GM23248 (cell line): ENCODE results near the gene GPR39. TPM values are rescaled to one million over a fixed set of nuclear protein-coding genes. Genes with fewer than 3 reads are reported as not detected.

ENCODE experiments used
- DNase-seq: peaks from one replicate; pipeline ENCODE4 v3.0.0-alpha.2; 2015
- H2AFZ ChIP-seq: fragments of 200-600 bp; sonication (generic); 2 replicates; pipeline ENCODE4 v1.6.1; 2016; ENCODE audit warnings: antibody characterized with exemption
- H3F3A ChIP-seq: fragments of 200-600 bp; sonication (generic); 2 replicates; pipeline ENCODE4 v1.6.1; 2016; ENCODE audit warnings: mild to moderate bottlenecking, antibody characterized with exemption, mixed run types; ENCODE audit not compliant: insufficient read depth
- H3K27ac ChIP-seq: fragments of 200-600 bp; sonication (generic); 2 replicates; pipeline ENCODE4 v1.5.1; 2016; ENCODE audit warnings: mild to moderate bottlenecking
- H3K27me3 ChIP-seq: fragments of 200-600 bp; sonication (generic); replicated peaks from 2 replicates; pipeline ENCODE4 v1.6.1; 2016; ENCODE audit warnings: mild to moderate bottlenecking; ENCODE audit not compliant: insufficient read depth
- H3K36me3 ChIP-seq: fragments of 200-600 bp; sonication (generic); 2 replicates; pipeline ENCODE4 v1.6.1; 2016; ENCODE audit warnings: low read depth, mild to moderate bottlenecking
- H3K4me1 ChIP-seq: fragments of 200-600 bp; sonication (generic); 2 replicates; pipeline ENCODE4 v1.6.1; 2016; ENCODE audit warnings: mild to moderate bottlenecking; ENCODE audit not compliant: insufficient read depth
- H3K4me2 ChIP-seq: fragments of 200-600 bp; sonication (generic); one replicate; pipeline ENCODE4 v1.6.1; 2016; ENCODE audit warnings: mild to moderate bottlenecking; ENCODE audit not compliant: unreplicated experiment
- H3K4me3 ChIP-seq: fragments of 200-600 bp; sonication (generic); 2 replicates; pipeline ENCODE4 v1.5.1; 2016; ENCODE audit warnings: mild to moderate bottlenecking
- H3K79me2 ChIP-seq: fragments of 200-600 bp; sonication (generic); 2 replicates; pipeline ENCODE4 v1.6.1; 2016; ENCODE audit warnings: mild to moderate bottlenecking; ENCODE audit not compliant: insufficient read depth
- H3K9ac ChIP-seq: fragments of 200-600 bp; sonication (generic); 2 replicates; pipeline ENCODE4 v1.6.1; 2016; ENCODE audit warnings: mild to moderate bottlenecking
- H3K9me2 ChIP-seq: fragments of 200-600 bp; sonication (generic); 2 replicates; pipeline ENCODE4 v1.6.1; 2016; ENCODE audit warnings: mixed run types, mild to moderate bottlenecking, moderate library complexity; ENCODE audit not compliant: insufficient read depth
- H3K9me3 ChIP-seq: fragments of 200-600 bp; sonication (generic); one replicate; pipeline ENCODE4 v1.6.1; 2017; ENCODE audit warnings: low read depth
- H4K20me1 ChIP-seq: fragments of 200-600 bp; sonication (generic); 2 replicates; pipeline ENCODE4 v1.6.0; 2016; ENCODE audit not compliant: insufficient read depth
- EZH2 ChIP-seq: fragments of 200-600 bp; sonication (generic); IDR thresholded peaks from 2 replicates; pipeline ENCODE4 v1.6.1; 2018; ENCODE audit warnings: antibody characterized with exemption, mild to moderate bottlenecking; ENCODE audit not compliant: insufficient read depth, poor library complexity, severe bottlenecking
- EZH2phosphoT487 ChIP-seq: fragments of 200-600 bp; sonication (generic); IDR thresholded peaks from 2 replicates; pipeline ENCODE4 v1.6.1; 2018; ENCODE audit warnings: antibody characterized with exemption, moderate library complexity, mild to moderate bottlenecking, low read depth; ENCODE audit not compliant: insufficient read depth
- WGBS, 2 experiments: methylation state at CpG; one replicate each; pipeline ENCODE4 v1.1.6; 2015 to 2017; ENCODE audit warnings: low lambda C conversion rate in 2 of 2, low coverage in 1 of 2; ENCODE audit errors: missing lambda C conversion rate in 2 of 2; 5-methylcytosine and 5-hydroxymethylcytosine counted together
- in situ Hi-C: fragments of 300-500 bp; cut with MboI; formaldehyde crosslinking; loops from 2 replicates; pipeline ENCODE4 v1.15.0; 2020
- polyA plus RNA-seq: library from polyadenylated mRNA; unstranded; fragments of >200 nt; fragmentation: Nextera tagmentation; extraction: Ambion mirVana; gene quantifications from 2 replicates; pipeline ENCODE4 v1.2.1, GENCODE V29; 2016
- total RNA-seq: library from RNA; depleted of rRNA; stranded (reverse); fragments of >200 nt; shearing (Covaris generic); gene quantifications from 2 replicates; pipeline ENCODE4 v1.2.3, GENCODE V29; 2014

The GPR39 gene
- total and polyA plus RNA-seq, 2 experiments from 2014 or later, result 1.6 to 2.6 TPM

DNA sequence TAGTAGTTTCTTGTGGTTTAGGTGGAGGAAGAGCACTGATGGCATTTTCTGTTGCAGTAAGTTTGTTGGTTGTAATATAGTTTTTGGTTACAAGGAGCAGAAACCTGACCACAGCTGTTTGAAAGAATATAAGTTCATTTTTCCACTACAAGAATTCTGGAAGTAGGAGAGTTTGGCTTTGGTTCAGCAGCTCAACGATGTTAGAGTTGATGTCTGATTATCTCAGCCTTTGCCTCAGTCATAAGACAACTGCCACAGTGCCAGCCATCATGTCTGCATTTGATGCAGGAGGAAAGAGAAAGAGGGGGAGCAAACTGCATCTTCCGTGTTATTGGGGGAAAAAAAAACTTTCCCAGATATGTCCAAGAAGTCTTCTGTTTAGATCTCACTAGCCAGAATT, 134.3 kb downstream of the GPR39 start:
- no peak overlapping the region for H3K9ac ChIP-seq
- no peak overlapping the region for H3K4me3 ChIP-seq
- WGBS, 2 experiments, result 18 to 21% methylated on average over 2 of the region's 2 CpGs
- H2AFZ ChIP-seq, result no peak overlapping the region
- no peaks in the 10 kb centered on the region for H4K20me1 ChIP-seq
- in situ Hi-C loops, result no loop called here
- H3K27ac ChIP-seq, result no peak overlapping the region
- H3K4me1 ChIP-seq, result 0 out of 2 replicates have a peak, but pooled peaks cover 9% of the 10 kb centered on the region
- no peaks in the 10 kb centered on the region for H3K79me2 ChIP-seq
- 0 out of 2 replicates have a peak, but pooled peaks cover 8% of the 10 kb centered on the region for H3F3A ChIP-seq
- no peaks in the 10 kb centered on the region for H3K9me3 ChIP-seq
- TF ChIP-seq EZH2 (no peak), EZH2phosphoT487 (no peak)
- DNase-seq, result no peak
- no peaks in the 10 kb centered on the region for H3K27me3 ChIP-seq
- no peak overlapping the region for H3K4me2 ChIP-seq
- H3K36me3 ChIP-seq, result no peaks in the 10 kb centered on the region
- no peaks in the 10 kb centered on the region for H3K9me2 ChIP-seq

DNA sequence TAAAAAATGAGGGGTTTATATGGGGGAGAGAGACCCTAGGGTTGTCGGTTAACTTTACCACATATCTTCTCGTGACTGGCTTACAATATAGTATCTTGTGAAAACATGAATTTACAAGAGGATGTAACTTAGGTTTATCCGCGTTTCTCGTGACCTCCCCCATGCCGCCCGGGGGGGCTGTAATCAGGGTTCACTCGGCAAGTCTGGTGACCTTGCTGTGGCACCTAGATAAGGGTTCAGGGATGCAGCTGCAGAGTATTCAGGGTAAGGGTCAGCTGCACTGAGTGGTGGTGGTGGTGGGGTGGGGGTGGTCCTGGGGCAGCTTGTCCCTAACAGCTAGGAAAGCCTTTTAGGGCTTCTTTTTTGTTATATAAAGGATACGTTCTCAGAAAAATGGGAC, 141.1 kb downstream of the GPR39 start:
- Histone ChIP-seq H3K9ac (no peak overlapping the region), H3K4me1 (no peaks in the 10 kb centered on the region)

DNA sequence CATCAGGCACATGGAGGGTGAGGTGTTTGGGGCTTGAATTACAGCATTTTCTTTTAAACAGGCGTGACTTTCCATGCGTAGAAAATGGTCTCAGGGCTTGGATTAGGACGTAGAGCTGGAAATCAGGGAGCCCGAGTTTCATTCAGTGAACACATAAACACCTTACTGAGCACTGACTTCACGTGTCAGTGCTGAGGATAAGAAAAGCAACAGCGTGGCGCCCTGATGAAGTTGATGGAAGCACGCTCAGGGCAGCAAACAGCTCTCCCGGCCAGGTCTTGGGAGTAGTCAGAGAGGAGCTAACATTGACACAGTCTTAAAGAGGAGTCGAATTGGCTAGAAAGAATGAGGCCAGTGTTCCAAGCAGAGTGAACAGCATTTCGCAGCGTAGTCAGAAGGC, 142.7 kb downstream of the GPR39 start:
- no peaks in the 10 kb centered on the region for H3K36me3 ChIP-seq
- H3K4me2 ChIP-seq, result no peak overlapping the region
- WGBS, 2 experiments, result 66 to 70% methylated on average over 12 of the region's 12 CpGs
- H3F3A ChIP-seq, result no peaks in the 10 kb centered on the region
- H2AFZ ChIP-seq, result no peak overlapping the region
- no peak for DNase-seq
- no peaks in the 10 kb centered on the region for H3K79me2 ChIP-seq
- no peak overlapping the region for H3K27ac ChIP-seq
- H3K9ac ChIP-seq, result no peak overlapping the region
- H3K4me3 ChIP-seq, result no peak overlapping the region
- in situ Hi-C loops, result no loop called here
- TF ChIP-seq EZH2phosphoT487, result no peak
- no peak for TF ChIP-seq EZH2
- no peaks in the 10 kb centered on the region for H3K27me3 ChIP-seq
- no peaks in the 10 kb centered on the region for H3K4me1 ChIP-seq
- H4K20me1 ChIP-seq, result no peaks in the 10 kb centered on the region
- no peaks in the 10 kb centered on the region for H3K9me3 ChIP-seq
- H3K9me2 ChIP-seq, result no peaks in the 10 kb centered on the region

More for the DNA sequence above, 141.1 kb downstream of the GPR39 start:
- no peaks in the 10 kb centered on the region for H3K9me2 ChIP-seq
- WGBS, 2 experiments, result 70% methylated on average over 9 of the region's 9 CpGs
- H3K79me2 ChIP-seq, result no peaks in the 10 kb centered on the region
- no peak for DNase-seq
- no peaks in the 10 kb centered on the region for H3K36me3 ChIP-seq
- H3K4me3 ChIP-seq, result no peak overlapping the region
- no peak overlapping the region for H2AFZ ChIP-seq
- H3K4me2 ChIP-seq, result no peak overlapping the region
- no peaks in the 10 kb centered on the region for H3F3A ChIP-seq
- H3K27me3 ChIP-seq, result no peaks in the 10 kb centered on the region
- no peaks in the 10 kb centered on the region for H4K20me1 ChIP-seq
- in situ Hi-C loops, result no loop called here
- H3K9me3 ChIP-seq, result no peaks in the 10 kb centered on the region
- TF ChIP-seq EZH2phosphoT487, result no peak
- no peak for TF ChIP-seq EZH2
- H3K27ac ChIP-seq, result no peak overlapping the region

DNA sequence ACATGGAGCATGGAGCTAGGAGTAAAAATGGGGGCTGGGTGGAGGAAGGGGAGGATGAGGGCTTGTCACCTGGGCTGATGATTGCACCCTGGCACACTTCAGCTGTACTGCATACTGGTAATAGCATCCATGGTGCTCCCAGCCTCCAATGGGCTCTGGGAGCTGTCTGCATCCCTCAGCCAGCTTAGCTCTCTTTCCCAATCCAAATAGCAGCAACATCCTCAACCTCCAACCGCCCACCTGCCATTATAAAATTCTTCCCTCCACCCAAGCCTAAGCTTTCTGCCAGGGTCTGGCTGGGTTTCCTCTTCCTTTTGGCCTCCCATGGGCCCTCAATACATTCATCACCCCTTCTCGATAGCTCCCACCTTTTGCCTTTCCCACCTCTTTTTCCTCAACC, 143.3 kb downstream of the GPR39 start:
- no peaks in the 10 kb centered on the region for H3K79me2 ChIP-seq
- 51 to 69% methylated on average over 2 of the region's 2 CpGs for WGBS, 2 experiments
- no peaks in the 10 kb centered on the region for H3K4me1 ChIP-seq
- H3K27ac ChIP-seq, result no peak overlapping the region
- H2AFZ ChIP-seq, result no peak overlapping the region
- H3K4me3 ChIP-seq, result no peak overlapping the region
- in situ Hi-C loops, result no loop called here
- no peaks in the 10 kb centered on the region for H3K9me2 ChIP-seq
- H3K36me3 ChIP-seq, result no peaks in the 10 kb centered on the region
- H4K20me1 ChIP-seq, result no peaks in the 10 kb centered on the region
- no peak for DNase-seq
- H3F3A ChIP-seq, result no peaks in the 10 kb centered on the region
- TF ChIP-seq EZH2phosphoT487 (no peak), EZH2 (no peak)
- H3K9ac ChIP-seq, result no peak overlapping the region
- no peaks in the 10 kb centered on the region for H3K27me3 ChIP-seq
- H3K4me2 ChIP-seq, result no peak overlapping the region
- H3K9me3 ChIP-seq, result no peaks in the 10 kb centered on the region

DNA sequence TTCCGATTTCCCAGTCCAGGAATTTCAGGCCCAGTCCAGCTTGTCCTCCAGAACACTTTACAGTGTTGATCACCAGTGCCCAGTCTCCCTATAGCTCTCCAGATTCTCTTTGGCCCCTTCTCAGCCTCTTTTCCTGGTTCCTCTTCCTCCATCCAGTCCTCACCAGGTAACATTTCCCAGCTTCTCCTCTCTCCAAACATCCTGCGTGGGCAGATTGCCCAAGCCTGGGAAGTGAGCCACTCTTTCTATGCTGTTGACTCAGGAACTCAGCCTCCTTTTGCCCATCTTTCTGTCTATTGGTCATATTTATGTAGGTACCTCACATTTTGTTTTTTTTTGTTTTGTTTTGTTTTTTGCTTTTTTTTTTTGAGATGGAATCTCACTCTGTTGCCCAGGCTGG, 144.0 kb downstream of the GPR39 start:
- WGBS, 2 experiments, result 41 to 46% methylated on average over 2 of the region's 2 CpGs
- Histone ChIP-seq H3K79me2 (no peaks in the 10 kb centered on the region), H3K9me2 (no peaks in the 10 kb centered on the region), H4K20me1 (no peaks in the 10 kb centered on the region), H3K27me3 (no peaks in the 10 kb centered on the region), H3K9ac (no peak overlapping the region), H3F3A (no peaks in the 10 kb centered on the region), H3K9me3 (no peaks in the 10 kb centered on the region), H3K4me3 (no peak overlapping the region), H3K4me2 (no peak overlapping the region), H2AFZ (no peak overlapping the region), H3K4me1 (no peaks in the 10 kb centered on the region), H3K36me3 (no peaks in the 10 kb centered on the region), H3K27ac (no peak overlapping the region)
- DNase-seq, result no peak
- in situ Hi-C loops, result no loop called here
- TF ChIP-seq EZH2 (no peak), EZH2phosphoT487 (no peak)
